Trophoblast cell (in vitro differentiated cells and primary cell): ENCODE results near the gene PHPT1.

Experiments
- DNase-seq, 2 donors: peaks; one replicate each; pipeline ENCODE4 v3.0.0-alpha.2; 2016
- H2AFZ ChIP-seq: 2 replicates; pipeline ENCODE4 v1.6.1; 2013; ENCODE audit warnings: low read length, moderate library complexity, mild to moderate bottlenecking; ENCODE audit not compliant: insufficient read depth, poor library complexity
- H2AK5ac ChIP-seq: 2 replicates; pipeline ENCODE4 v1.6.1; 2013; ENCODE audit warnings: mild to moderate bottlenecking, low read length
- H2BK120ac ChIP-seq: 2 replicates; pipeline ENCODE4 v1.6.1; 2013; ENCODE audit warnings: low read length, mild to moderate bottlenecking, moderate library complexity; ENCODE audit not compliant: insufficient read depth, poor library complexity
- H2BK12ac ChIP-seq: 2 replicates; pipeline ENCODE4 v1.6.1; 2013; ENCODE audit warnings: mild to moderate bottlenecking, low read length, moderate library complexity
- H2BK5ac ChIP-seq: 2 replicates; pipeline ENCODE4 v1.6.1; 2013; ENCODE audit warnings: low read length, low read depth, moderate library complexity, mild to moderate bottlenecking; ENCODE audit not compliant: poor library complexity
- H3K14ac ChIP-seq: 2 replicates; pipeline ENCODE4 v1.6.1; 2013; ENCODE audit warnings: mild to moderate bottlenecking, low read length
- H3K18ac ChIP-seq: 2 replicates; pipeline ENCODE4 v1.6.1; 2013; ENCODE audit warnings: mild to moderate bottlenecking, low read length
- H3K23ac ChIP-seq: 2 replicates; pipeline ENCODE4 v1.6.1; 2013; ENCODE audit warnings: low read length
- H3K27ac ChIP-seq: 2 replicates; pipeline ENCODE4 v1.5.1; 2013; ENCODE audit warnings: low read depth, mild to moderate bottlenecking, inconsistent platforms, low read length, moderate library complexity
- H3K27me3 ChIP-seq: 2 replicates; pipeline ENCODE4 v1.6.1; 2013; ENCODE audit warnings: inconsistent platforms, mild to moderate bottlenecking, low read length, moderate library complexity; ENCODE audit not compliant: insufficient read depth
- H3K36me3 ChIP-seq, 2 experiments: 1 replicate in 1 of 2; 2 replicates in 1 of 2; pipeline ENCODE4 v1.6.1; 2013; ENCODE audit warnings: low read length in 2 of 2, mild to moderate bottlenecking in 2 of 2, moderate library complexity in 1 of 2; ENCODE audit not compliant: insufficient read depth in 2 of 2, control insufficient read depth in 1 of 2
- H3K4ac ChIP-seq: 2 replicates; pipeline ENCODE4 v1.6.1; 2013; ENCODE audit warnings: low read depth, mild to moderate bottlenecking, low read length, moderate library complexity
- H3K4me1 ChIP-seq, 2 experiments: 1 replicate in 1 of 2; 2 replicates in 1 of 2; pipeline ENCODE4 v1.6.1; 2013; ENCODE audit warnings: low read length in 2 of 2, mild to moderate bottlenecking in 2 of 2, moderate library complexity in 1 of 2; ENCODE audit not compliant: insufficient read depth in 2 of 2, control insufficient read depth in 1 of 2
- H3K4me2 ChIP-seq: 2 replicates; pipeline ENCODE4 v1.6.1; 2013; ENCODE audit warnings: inconsistent platforms, mild to moderate bottlenecking, low read length, moderate library complexity
- H3K4me3 ChIP-seq: 2 replicates; pipeline ENCODE4 v1.5.1; 2013; ENCODE audit warnings: mild to moderate bottlenecking, low read depth, low read length, inconsistent platforms
- H3K79me1 ChIP-seq: one replicate; pipeline ENCODE4 v1.6.1; 2013; ENCODE audit warnings: low read length
- H3K79me2 ChIP-seq: 2 replicates; pipeline ENCODE4 v1.6.1; 2013; ENCODE audit warnings: low read length, mild to moderate bottlenecking; ENCODE audit not compliant: control insufficient read depth, insufficient read depth, poor library complexity
- H3K9ac ChIP-seq: 2 replicates; pipeline ENCODE4 v1.6.1; 2013; ENCODE audit warnings: mild to moderate bottlenecking, low read length
- H3K9me3 ChIP-seq: 2 replicates; pipeline ENCODE4 v1.6.1; 2013; ENCODE audit warnings: low read depth, mild to moderate bottlenecking, control low read depth, inconsistent platforms, low read length; ENCODE audit not compliant: insufficient read depth
- H4K12ac ChIP-seq: 2 replicates; pipeline ENCODE4 v1.6.1; 2013; ENCODE audit warnings: low read depth, mild to moderate bottlenecking, low read length, moderate library complexity
- H4K8ac ChIP-seq: 2 replicates; pipeline ENCODE4 v1.6.1; 2013; ENCODE audit warnings: low read depth, mild to moderate bottlenecking, low read length, moderate library complexity
- H4K91ac ChIP-seq: one replicate; pipeline ENCODE4 v1.6.1; 2013; ENCODE audit warnings: low read depth, mild to moderate bottlenecking, low read length, moderate library complexity
- WGBS: extraction: QIAGEN DNeasy Blood & Tissue Kit; methylation state at CpG from one replicate; pipeline ENCODE4 v1.1.7; 2013; ENCODE audit warnings: missing lambda C conversion rate; ENCODE audit not compliant: insufficient read length, insufficient coverage; ENCODE audit errors: extremely low coverage; 5-methylcytosine and 5-hydroxymethylcytosine counted together

Gene PHPT1

DNA sequence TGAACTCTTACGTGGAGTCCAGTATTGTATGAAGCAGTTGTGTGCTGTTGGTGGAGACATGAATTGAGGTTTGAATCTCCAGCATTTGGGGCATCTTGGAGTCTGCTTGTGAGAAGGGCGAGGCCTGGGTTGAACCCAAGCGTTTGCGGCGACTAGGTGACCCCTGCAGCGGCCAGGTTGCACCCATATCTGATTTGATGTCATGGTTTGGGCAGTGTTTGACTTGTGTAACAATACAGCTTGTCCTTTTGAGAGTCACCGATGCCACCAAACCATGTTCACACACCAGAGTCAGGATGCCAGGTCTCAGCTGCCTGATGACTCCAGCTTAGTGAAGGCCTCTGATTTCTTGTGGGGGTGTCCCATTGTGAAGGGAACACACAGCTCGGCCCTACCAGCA lies 39.2 kb downstream of the PHPT1 start:
- H3K4ac ChIP-seq: peak overlapping the region; percentile 61
- no peak overlapping the region for H2BK12ac ChIP-seq
- H2AFZ ChIP-seq: no peak overlapping the region
- no peak overlapping the region for H3K23ac ChIP-seq
- H4K8ac ChIP-seq: no peak overlapping the region
- H3K4me1 ChIP-seq: peaks cover 4 to 8% of the 10 kb centered on the region in 2 experiments
- no CpG with 5 or more reads among the region's 8 CpGs for WGBS
- no peaks in the 10 kb centered on the region for H3K27me3 ChIP-seq
- H3K27ac ChIP-seq: no peak overlapping the region
- H3K79me1 ChIP-seq: peaks cover 10% of the 10 kb centered on the region
- H3K14ac ChIP-seq: no peak overlapping the region
- no peak overlapping the region for H3K18ac ChIP-seq
- H3K9me3 ChIP-seq: peaks cover 2% of the 10 kb centered on the region
- no peak overlapping the region for H2BK5ac ChIP-seq
- H3K4me3 ChIP-seq: no peak overlapping the region
- H2AK5ac ChIP-seq: no peak overlapping the region
- H3K79me2 ChIP-seq: peaks cover 9% of the 10 kb centered on the region
- H3K36me3 ChIP-seq: peaks cover 13 to 21% of the 10 kb centered on the region in 2 experiments
- no peak overlapping the region for H2BK120ac ChIP-seq
- H3K9ac ChIP-seq: no peak overlapping the region
- no peak overlapping the region for H4K91ac ChIP-seq
- H3K4me2 ChIP-seq: no peak overlapping the region
- DNase-seq: no peak
- no peak overlapping the region for H4K12ac ChIP-seq

DNA sequence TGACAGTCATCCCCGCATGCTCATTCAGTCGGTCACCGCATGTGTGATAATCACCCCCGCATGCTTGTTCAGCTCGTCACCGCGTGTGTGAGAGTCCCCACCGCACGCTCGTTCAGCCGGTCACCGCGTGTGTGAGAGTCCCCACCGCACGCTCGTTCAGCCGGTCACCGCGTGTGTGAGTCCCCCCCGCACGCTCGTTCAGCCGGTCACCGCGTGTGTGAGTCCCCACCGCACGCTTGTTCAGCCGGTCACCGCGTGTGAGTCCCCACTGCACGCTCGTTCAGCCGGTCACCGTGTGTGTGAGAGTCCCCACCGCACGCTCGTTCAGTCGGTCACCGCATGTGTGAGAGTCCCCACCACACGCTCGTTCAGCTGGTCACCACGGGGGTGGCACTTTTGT lies 40.6 kb downstream of the PHPT1 start:
- Histone ChIP-seq H3K36me3 (peaks cover 16 to 21% of the 10 kb centered on the region in 2 experiments), H3K4me2 (no peak overlapping the region), H3K79me1 (peaks cover 10% of the 10 kb centered on the region), H4K91ac (no peak overlapping the region), H3K27ac (no peak overlapping the region), H4K12ac (no peak overlapping the region), H2AK5ac (no peak overlapping the region), H3K9ac (no peak overlapping the region), H2BK12ac (no peak overlapping the region), H3K14ac (no peak overlapping the region), H3K79me2 (peaks cover 9% of the 10 kb centered on the region), H2BK120ac (no peak overlapping the region), H3K9me3 (peaks cover 2% of the 10 kb centered on the region), H3K27me3 (no peaks in the 10 kb centered on the region), H3K4me1 (peaks cover 4 to 8% of the 10 kb centered on the region in 2 experiments), H3K4ac (peak overlapping the region; percentile 53), H2AFZ (no peak overlapping the region), H3K23ac (no peak overlapping the region), H4K8ac (no peak overlapping the region), H3K4me3 (peak overlapping the region; percentile 4), H2BK5ac (no peak overlapping the region), H3K18ac (no peak overlapping the region)
- WGBS: no CpG with 5 or more reads among the region's 42 CpGs
- DNase-seq: no peak

DNA sequence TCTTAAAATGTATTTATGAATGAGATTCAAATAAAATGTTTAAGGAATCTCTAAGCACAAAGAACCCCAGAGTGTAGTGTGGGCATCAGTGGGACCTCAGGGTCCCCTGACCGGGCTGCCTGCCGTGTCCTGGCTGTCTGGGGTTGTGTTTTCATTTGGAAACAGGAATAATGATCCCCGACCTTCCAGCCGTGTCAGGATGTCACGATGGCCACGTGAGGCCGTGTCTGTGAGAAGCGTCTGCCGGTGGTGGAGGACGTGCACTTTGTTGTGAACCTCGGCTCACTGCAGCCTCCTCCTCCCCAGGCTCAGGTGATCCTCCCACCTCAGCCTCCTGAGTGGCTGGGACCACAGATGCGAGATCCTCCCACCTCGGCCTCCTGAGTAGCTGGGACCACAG lies 41.5 kb downstream of the PHPT1 start:
- H3K4me1 ChIP-seq: peaks cover 4 to 5% of the 10 kb centered on the region in 2 experiments
- no peak overlapping the region for H2BK120ac ChIP-seq
- H3K36me3 ChIP-seq: peaks cover 20 to 24% of the 10 kb centered on the region in 2 experiments
- no peak overlapping the region for H2AK5ac ChIP-seq
- no peak for DNase-seq
- H3K9ac ChIP-seq: no peak overlapping the region
- no peak overlapping the region for H3K4me2 ChIP-seq
- H3K79me1 ChIP-seq: peaks cover 10% of the 10 kb centered on the region
- no peaks in the 10 kb centered on the region for H3K27me3 ChIP-seq
- WGBS: no CpG with 5 or more reads among the region's 13 CpGs
- H2AFZ ChIP-seq: no peak overlapping the region
- H4K91ac ChIP-seq: no peak overlapping the region
- no peak overlapping the region for H4K8ac ChIP-seq
- peaks cover 2% of the 10 kb centered on the region for H3K9me3 ChIP-seq
- H3K4ac ChIP-seq: peak overlapping the region; percentile 24
- no peak overlapping the region for H3K14ac ChIP-seq
- H2BK5ac ChIP-seq: no peak overlapping the region
- H3K18ac ChIP-seq: no peak overlapping the region
- H3K4me3 ChIP-seq: no peak overlapping the region
- H4K12ac ChIP-seq: no peak overlapping the region
- H3K79me2 ChIP-seq: peaks cover 9% of the 10 kb centered on the region
- no peak overlapping the region for H3K23ac ChIP-seq
- H3K27ac ChIP-seq: no peak overlapping the region
- no peak overlapping the region for H2BK12ac ChIP-seq

GRCh38 chr9:136896027-136896426 lies 46.8 kb downstream of the PHPT1 start:
- H4K91ac ChIP-seq: no peak overlapping the region
- no peak overlapping the region for H2AK5ac ChIP-seq
- H3K23ac ChIP-seq: no peak overlapping the region
- no peak overlapping the region for H2BK12ac ChIP-seq
- H3K4me3 ChIP-seq: no peak overlapping the region
- H3K79me2 ChIP-seq: no peaks in the 10 kb centered on the region
- H3K36me3 ChIP-seq: peaks cover 38 to 39% of the 10 kb centered on the region in 2 experiments
- no peaks in the 10 kb centered on the region for H3K79me1 ChIP-seq
- H3K4me2 ChIP-seq: no peak overlapping the region
- DNase-seq: no peak
- H3K18ac ChIP-seq: no peak overlapping the region
- no peaks in the 10 kb centered on the region for H3K4me1 ChIP-seq
- H3K9ac ChIP-seq: no peak overlapping the region
- no peak overlapping the region for H2AFZ ChIP-seq
- H3K27me3 ChIP-seq: no peaks in the 10 kb centered on the region
- H3K14ac ChIP-seq: no peak overlapping the region
- no peak overlapping the region for H2BK5ac ChIP-seq
- H3K4ac ChIP-seq: peak overlapping the region; percentile 28
- H4K12ac ChIP-seq: no peak overlapping the region
- H3K9me3 ChIP-seq: peaks cover 5% of the 10 kb centered on the region
- no peak overlapping the region for H3K27ac ChIP-seq
- H2BK120ac ChIP-seq: no peak overlapping the region
- no peak overlapping the region for H4K8ac ChIP-seq
- WGBS: no CpG with 5 or more reads among the region's 11 CpGs
